GM12878 (cell line): Measurements from ENCODE around the gene USP35. TPM values are rescaled to one million over a fixed set of nuclear protein-coding genes. Genes with fewer than 3 reads are reported as not detected.

Experiments
- ATF7 ChIP-seq: fragments of 450-650 bp; IDR thresholded peaks from 2 replicates; pipeline ENCODE4 v1.6.1; 2016; ENCODE audit warnings: low read depth, mild to moderate bottlenecking
- CBX3 ChIP-seq: fragments of 200-600 bp; sonication (generic); IDR thresholded peaks from 2 replicates; pipeline ENCODE4 v1.6.1; 2016; ENCODE audit warnings: low read depth, borderline replicate concordance
- CHD1 ChIP-seq: IDR thresholded peaks from 2 replicates; pipeline ENCODE4 v1.6.1; 2012; ENCODE audit warnings: low read depth, low read length, improper control_type of control experiment
- EZH2 ChIP-seq: IDR thresholded peaks from 2 replicates; pipeline ENCODE4 v1.6.1; 2012; ENCODE audit warnings: low read depth, mild to moderate bottlenecking, control low read depth, inconsistent platforms, low read length, borderline replicate concordance; ENCODE audit not compliant: control insufficient read depth
- IKZF1 ChIP-seq: fragments of 450-650 bp; conservative IDR thresholded peaks from 2 replicates; pipeline ENCODE4 v1.6.1; 2017; ENCODE audit warnings: antibody characterized with exemption, mild to moderate bottlenecking
- MEF2A ChIP-seq: IDR thresholded peaks from 2 replicates; pipeline ENCODE4 v1.6.1; 2011; ENCODE audit warnings: low read depth, mild to moderate bottlenecking, low read length, moderate library complexity; ENCODE audit not compliant: insufficient read depth
- MXI1 ChIP-seq: fragments of 150-350 bp; IDR thresholded peaks from 2 replicates; pipeline ENCODE4 v1.6.1; 2011; ENCODE audit warnings: low read depth, mild to moderate bottlenecking, inconsistent platforms, low read length, improper control_type of control experiment
- POU2F2 ChIP-seq: IDR thresholded peaks from 3 replicates; pipeline ENCODE4 v1.6.1; 2011; ENCODE audit warnings: low read depth, mild to moderate bottlenecking, low read length, borderline replicate concordance
- STAT3 ChIP-seq: IDR thresholded peaks from 2 replicates; pipeline ENCODE4 v1.6.1; 2011; ENCODE audit warnings: low read depth, low read length, improper control_type of control experiment
- SUZ12 ChIP-seq: fragments of 200-600 bp; sonication (generic); IDR thresholded peaks from one replicate; pipeline ENCODE4 v1.6.1; 2018; ENCODE audit warnings: antibody characterized with exemption, mild to moderate bottlenecking; ENCODE audit not compliant: unreplicated experiment
- ZNF217 ChIP-seq: fragments of 450-650 bp; IDR thresholded peaks from 2 replicates; pipeline ENCODE4 v1.6.1; 2017; ENCODE audit warnings: antibody characterized with exemption, mild to moderate bottlenecking
- ZZZ3 ChIP-seq: IDR thresholded peaks from 2 replicates; pipeline ENCODE4 v1.6.1; 2011; ENCODE audit warnings: low read depth; ENCODE audit not compliant: control insufficient read depth, insufficient read length
- polyA plus RNA-seq, 11 experiments: library from polyadenylated mRNA; depleted of rRNA in 4 of 11; unstranded in 6 of 11; stranded (reverse) in 5 of 11; fragments of >200 nt; fragmentation: Nextera tagmentation in 4 of 11; fragmentation: Illumina TruSeq in 1 of 11; extraction: Ambion mirVana in 4 of 11; extraction: Trizol in 1 of 11; gene quantifications; 1 replicate in 1 of 11; 2 replicates in 10 of 11; pipeline versions ENCODE4 v1.2.1 to v1.2.3, GENCODE V29; 2011 to 2016; ENCODE audit warnings: inconsistent platforms in 2 of 11, missing spikeins in 2 of 11, low read depth in 1 of 11
- total RNA-seq, 4 experiments: library from RNA; depleted of rRNA in 3 of 4; stranded (reverse); fragments of >200 nt in 3 of 4; fragmentation: Illumina TruSeq in 1 of 4; extraction: Trizol in 1 of 4; gene quantifications; 2 replicates each; pipeline versions ENCODE4 v1.2.1 to v1.2.3, GENCODE V29; 2013 to 2021
- TF ChIP-seq, protein P1 (sequence below): fragments of 450-650 bp; IDR thresholded peaks from 2 replicates; pipeline ENCODE4 v1.6.1; 2017; ENCODE audit warnings: mild to moderate bottlenecking, moderate library complexity
- TF ChIP-seq, protein P2 (sequence below): IDR thresholded peaks from 2 replicates; pipeline ENCODE4 v1.6.1; 2012; ENCODE audit warnings: low read depth, low read length, improper control_type of control experiment
- TF ChIP-seq, protein P3 (sequence below): IDR thresholded peaks from 2 replicates; pipeline ENCODE4 v1.6.1; 2011; ENCODE audit warnings: borderline replicate concordance, low read depth, mild to moderate bottlenecking, moderate library complexity, low read length; ENCODE audit not compliant: insufficient read depth, poor library complexity, severe bottlenecking
- TF ChIP-seq, protein P4 (sequence below): fragments of 150-350 bp; IDR thresholded peaks from 2 replicates; pipeline ENCODE4 v1.6.1; 2016; ENCODE audit warnings: low read depth, low read length
- TF ChIP-seq, protein P5 (sequence below): fragments of 450-650 bp; formaldehyde crosslinking; IDR thresholded peaks from 2 replicates; pipeline ENCODE4 v1.4.0; 2022; ENCODE audit warnings: mild to moderate bottlenecking, moderate library complexity

The USP35 gene
- total and polyA plus RNA-seq, 10 of the 15 experiments (the other 5 are each of a cell fraction or from before 2014, with no cell fraction given), result 0.13 to 6.4 (median 3.1) TPM; not detected in 1

DNA sequence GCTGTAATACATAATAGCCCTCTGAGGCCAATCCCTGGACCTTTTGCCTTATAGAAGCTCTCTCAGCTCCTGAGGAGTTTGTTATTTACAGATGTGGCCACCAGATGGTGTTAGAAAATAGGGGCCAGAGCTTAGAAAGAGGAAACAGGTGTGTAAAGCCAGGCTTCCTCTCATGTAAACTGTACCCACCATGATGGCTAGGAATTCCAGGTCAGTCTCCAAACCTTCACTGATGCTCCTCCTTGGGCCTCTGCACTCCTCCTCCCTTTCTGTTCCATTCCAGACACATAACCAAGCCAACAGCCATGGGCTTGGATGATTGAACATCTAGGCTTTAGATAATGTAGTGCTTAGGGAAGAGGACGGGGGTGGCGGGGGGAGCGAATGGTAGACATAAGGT, 39.7 kb downstream of the USP35 start (continued):
- TF ChIP-seq, protein P1, sequence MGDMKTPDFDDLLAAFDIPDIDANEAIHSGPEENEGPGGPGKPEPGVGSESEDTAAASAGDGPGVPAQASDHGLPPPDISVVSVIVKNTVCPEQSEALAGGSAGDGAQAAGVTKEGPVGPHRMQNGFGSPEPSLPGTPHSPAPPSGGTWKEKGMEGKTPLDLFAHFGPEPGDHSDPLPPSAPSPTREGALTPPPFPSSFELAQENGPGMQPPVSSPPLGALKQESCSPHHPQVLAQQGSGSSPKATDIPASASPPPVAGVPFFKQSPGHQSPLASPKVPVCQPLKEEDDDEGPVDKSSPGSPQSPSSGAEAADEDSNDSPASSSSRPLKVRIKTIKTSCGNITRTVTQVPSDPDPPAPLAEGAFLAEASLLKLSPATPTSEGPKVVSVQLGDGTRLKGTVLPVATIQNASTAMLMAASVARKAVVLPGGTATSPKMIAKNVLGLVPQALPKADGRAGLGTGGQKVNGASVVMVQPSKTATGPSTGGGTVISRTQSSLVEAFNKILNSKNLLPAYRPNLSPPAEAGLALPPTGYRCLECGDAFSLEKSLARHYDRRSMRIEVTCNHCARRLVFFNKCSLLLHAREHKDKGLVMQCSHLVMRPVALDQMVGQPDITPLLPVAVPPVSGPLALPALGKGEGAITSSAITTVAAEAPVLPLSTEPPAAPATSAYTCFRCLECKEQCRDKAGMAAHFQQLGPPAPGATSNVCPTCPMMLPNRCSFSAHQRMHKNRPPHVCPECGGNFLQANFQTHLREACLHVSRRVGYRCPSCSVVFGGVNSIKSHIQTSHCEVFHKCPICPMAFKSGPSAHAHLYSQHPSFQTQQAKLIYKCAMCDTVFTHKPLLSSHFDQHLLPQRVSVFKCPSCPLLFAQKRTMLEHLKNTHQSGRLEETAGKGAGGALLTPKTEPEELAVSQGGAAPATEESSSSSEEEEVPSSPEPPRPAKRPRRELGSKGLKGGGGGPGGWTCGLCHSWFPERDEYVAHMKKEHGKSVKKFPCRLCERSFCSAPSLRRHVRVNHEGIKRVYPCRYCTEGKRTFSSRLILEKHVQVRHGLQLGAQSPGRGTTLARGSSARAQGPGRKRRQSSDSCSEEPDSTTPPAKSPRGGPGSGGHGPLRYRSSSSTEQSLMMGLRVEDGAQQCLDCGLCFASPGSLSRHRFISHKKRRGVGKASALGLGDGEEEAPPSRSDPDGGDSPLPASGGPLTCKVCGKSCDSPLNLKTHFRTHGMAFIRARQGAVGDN, result no peak
- TF ChIP-seq, protein P2, sequence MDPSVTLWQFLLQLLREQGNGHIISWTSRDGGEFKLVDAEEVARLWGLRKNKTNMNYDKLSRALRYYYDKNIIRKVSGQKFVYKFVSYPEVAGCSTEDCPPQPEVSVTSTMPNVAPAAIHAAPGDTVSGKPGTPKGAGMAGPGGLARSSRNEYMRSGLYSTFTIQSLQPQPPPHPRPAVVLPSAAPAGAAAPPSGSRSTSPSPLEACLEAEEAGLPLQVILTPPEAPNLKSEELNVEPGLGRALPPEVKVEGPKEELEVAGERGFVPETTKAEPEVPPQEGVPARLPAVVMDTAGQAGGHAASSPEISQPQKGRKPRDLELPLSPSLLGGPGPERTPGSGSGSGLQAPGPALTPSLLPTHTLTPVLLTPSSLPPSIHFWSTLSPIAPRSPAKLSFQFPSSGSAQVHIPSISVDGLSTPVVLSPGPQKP, result 0 out of 2 replicates have a peak, but pooled peaks have one; percentile 25
- TF ChIP-seq CHD1, result no peak
- no peak for TF ChIP-seq ZZZ3
- TF ChIP-seq POU2F2, result no peak
- TF ChIP-seq, protein P3, sequence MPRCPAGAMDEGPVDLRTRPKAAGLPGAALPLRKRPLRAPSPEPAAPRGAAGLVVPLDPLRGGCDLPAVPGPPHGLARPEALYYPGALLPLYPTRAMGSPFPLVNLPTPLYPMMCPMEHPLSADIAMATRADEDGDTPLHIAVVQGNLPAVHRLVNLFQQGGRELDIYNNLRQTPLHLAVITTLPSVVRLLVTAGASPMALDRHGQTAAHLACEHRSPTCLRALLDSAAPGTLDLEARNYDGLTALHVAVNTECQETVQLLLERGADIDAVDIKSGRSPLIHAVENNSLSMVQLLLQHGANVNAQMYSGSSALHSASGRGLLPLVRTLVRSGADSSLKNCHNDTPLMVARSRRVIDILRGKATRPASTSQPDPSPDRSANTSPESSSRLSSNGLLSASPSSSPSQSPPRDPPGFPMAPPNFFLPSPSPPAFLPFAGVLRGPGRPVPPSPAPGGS, result no peak
- no peak for TF ChIP-seq ATF7
- no peak for TF ChIP-seq MXI1
- no peak for TF ChIP-seq CBX3
- TF ChIP-seq, protein P4, sequence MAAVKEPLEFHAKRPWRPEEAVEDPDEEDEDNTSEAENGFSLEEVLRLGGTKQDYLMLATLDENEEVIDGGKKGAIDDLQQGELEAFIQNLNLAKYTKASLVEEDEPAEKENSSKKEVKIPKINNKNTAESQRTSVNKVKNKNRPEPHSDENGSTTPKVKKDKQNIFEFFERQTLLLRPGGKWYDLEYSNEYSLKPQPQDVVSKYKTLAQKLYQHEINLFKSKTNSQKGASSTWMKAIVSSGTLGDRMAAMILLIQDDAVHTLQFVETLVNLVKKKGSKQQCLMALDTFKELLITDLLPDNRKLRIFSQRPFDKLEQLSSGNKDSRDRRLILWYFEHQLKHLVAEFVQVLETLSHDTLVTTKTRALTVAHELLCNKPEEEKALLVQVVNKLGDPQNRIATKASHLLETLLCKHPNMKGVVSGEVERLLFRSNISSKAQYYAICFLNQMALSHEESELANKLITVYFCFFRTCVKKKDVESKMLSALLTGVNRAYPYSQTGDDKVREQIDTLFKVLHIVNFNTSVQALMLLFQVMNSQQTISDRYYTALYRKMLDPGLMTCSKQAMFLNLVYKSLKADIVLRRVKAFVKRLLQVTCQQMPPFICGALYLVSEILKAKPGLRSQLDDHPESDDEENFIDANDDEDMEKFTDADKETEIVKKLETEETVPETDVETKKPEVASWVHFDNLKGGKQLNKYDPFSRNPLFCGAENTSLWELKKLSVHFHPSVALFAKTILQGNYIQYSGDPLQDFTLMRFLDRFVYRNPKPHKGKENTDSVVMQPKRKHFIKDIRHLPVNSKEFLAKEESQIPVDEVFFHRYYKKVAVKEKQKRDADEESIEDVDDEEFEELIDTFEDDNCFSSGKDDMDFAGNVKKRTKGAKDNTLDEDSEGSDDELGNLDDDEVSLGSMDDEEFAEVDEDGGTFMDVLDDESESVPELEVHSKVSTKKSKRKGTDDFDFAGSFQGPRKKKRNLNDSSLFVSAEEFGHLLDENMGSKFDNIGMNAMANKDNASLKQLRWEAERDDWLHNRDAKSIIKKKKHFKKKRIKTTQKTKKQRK, result no peak
- no peak for TF ChIP-seq IKZF1
- no peak for TF ChIP-seq SUZ12
- TF ChIP-seq MEF2A, result peak; percentile 66; the same call in 1 of the 2 replicates
- TF ChIP-seq, protein P5, sequence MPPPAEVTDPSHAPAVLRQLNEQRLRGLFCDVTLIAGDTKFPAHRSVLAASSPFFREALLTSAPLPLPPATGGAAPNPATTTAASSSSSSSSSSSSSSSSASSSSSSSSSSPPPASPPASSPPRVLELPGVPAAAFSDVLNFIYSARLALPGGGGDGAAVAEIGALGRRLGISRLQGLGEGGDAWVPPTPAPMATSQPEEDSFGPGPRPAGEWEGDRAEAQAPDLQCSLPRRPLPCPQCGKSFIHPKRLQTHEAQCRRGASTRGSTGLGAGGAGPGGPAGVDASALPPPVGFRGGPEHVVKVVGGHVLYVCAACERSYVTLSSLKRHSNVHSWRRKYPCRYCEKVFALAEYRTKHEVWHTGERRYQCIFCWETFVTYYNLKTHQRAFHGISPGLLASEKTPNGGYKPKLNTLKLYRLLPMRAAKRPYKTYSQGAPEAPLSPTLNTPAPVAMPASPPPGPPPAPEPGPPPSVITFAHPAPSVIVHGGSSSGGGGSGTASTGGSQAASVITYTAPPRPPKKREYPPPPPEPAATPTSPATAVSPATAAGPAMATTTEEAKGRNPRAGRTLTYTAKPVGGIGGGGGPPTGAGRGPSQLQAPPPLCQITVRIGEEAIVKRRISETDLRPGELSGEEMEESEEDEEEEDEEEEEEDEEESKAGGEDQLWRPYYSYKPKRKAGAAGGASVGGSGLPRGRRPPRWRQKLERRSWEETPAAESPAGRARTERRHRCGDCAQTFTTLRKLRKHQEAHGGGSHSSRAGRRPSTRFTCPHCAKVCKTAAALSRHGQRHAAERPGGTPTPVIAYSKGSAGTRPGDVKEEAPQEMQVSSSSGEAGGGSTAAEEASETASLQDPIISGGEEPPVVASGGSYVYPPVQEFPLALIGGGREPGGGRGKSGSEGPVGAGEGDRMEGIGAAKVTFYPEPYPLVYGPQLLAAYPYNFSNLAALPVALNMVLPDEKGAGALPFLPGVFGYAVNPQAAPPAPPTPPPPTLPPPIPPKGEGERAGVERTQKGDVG (CRISPR knock-in tag), result no peak
- no peak for TF ChIP-seq EZH2
- TF ChIP-seq ZNF217, result no peak
- TF ChIP-seq STAT3, result no peak
